CD14-positive monocyte (primary cell): ENCODE results near the gene QSOX1. TPM values are rescaled to one million over a fixed set of nuclear protein-coding genes. Genes with fewer than 3 reads are reported as not detected.

Experiments
- DNase-seq, 3 donors: peaks; one replicate each; pipeline ENCODE4 v3.0.0-alpha.2; 2011 to 2022
- H2AFZ ChIP-seq: 2 replicates; pipeline ENCODE4 v1.6.0; 2012; ENCODE audit warnings: mild to moderate bottlenecking, low read depth, low read length, inconsistent platforms; ENCODE audit not compliant: insufficient read depth, poor library complexity, severe bottlenecking
- H3K27ac ChIP-seq, 2 donors: 1 replicate in 1 of 2; 2 replicates in 1 of 2; pipeline ENCODE4 v1.5.1; 2012 to 2013; ENCODE audit warnings: low read length in 2 of 2, control low read depth in 1 of 2, inconsistent platforms in 1 of 2, low read depth in 1 of 2, mild to moderate bottlenecking in 1 of 2
- H3K27me3 ChIP-seq, 2 donors: one replicate each; pipeline versions ENCODE4 v1.6.0 to v1.6.1; 2011 to 2013; ENCODE audit warnings: low read length in 2 of 2; ENCODE audit not compliant: control insufficient read depth in 2 of 2, insufficient read depth in 2 of 2
- H3K36me3 ChIP-seq, 2 donors: replicated peaks in 1 of 2; 1 replicate in 1 of 2; 2 replicates in 1 of 2; pipeline versions ENCODE4 v1.5.1 to v1.6.1; 2012 to 2013; ENCODE audit warnings: low read length in 2 of 2, control low read depth in 1 of 2, inconsistent platforms in 1 of 2, mild to moderate bottlenecking in 1 of 2; ENCODE audit not compliant: insufficient read depth in 2 of 2, control insufficient read depth in 1 of 2
- H3K4me1 ChIP-seq, 2 donors: 1 replicate in 1 of 2; 2 replicates in 1 of 2; pipeline versions ENCODE4 v1.5.1 to v1.6.1; 2012 to 2013; ENCODE audit warnings: low read length in 2 of 2, control low read depth in 1 of 2, inconsistent platforms in 1 of 2, mild to moderate bottlenecking in 1 of 2, moderate library complexity in 1 of 2; ENCODE audit not compliant: insufficient read depth in 2 of 2, control insufficient read depth in 1 of 2
- H3K4me2 ChIP-seq: replicated peaks from 2 replicates; pipeline ENCODE3; 2012; ENCODE audit warnings: low read length, moderate library complexity, mild to moderate bottlenecking; ENCODE audit not compliant: poor library complexity, severe bottlenecking; ENCODE audit errors: extremely low read depth
- H3K4me3 ChIP-seq, 3 experiments: fragments of 200-600 bp in 1 of 3; sonication (generic) in 1 of 3; replicated peaks in 1 of 3; 1 replicate in 2 of 3; 2 replicates in 1 of 3; pipeline ENCODE4 v1.5.1; 2011 to 2013; ENCODE audit warnings: low read length in 3 of 3, mild to moderate bottlenecking in 3 of 3, control low read depth in 2 of 3, low read depth in 2 of 3, inconsistent platforms in 1 of 3, moderate library complexity in 1 of 3
- H3K79me2 ChIP-seq: 2 replicates; pipeline ENCODE4 v1.6.0; 2012; ENCODE audit warnings: mild to moderate bottlenecking, control low read depth, inconsistent platforms, low read length, moderate library complexity; ENCODE audit not compliant: insufficient read depth
- H3K9ac ChIP-seq: 2 replicates; pipeline ENCODE4 v1.6.0; 2017; ENCODE audit warnings: low read length, mild to moderate bottlenecking; ENCODE audit not compliant: insufficient read depth, poor library complexity, severe bottlenecking
- H3K9me3 ChIP-seq, 2 donors: replicated peaks in 1 of 2; 1 replicate in 1 of 2; 2 replicates in 1 of 2; pipeline versions ENCODE4 v1.5.1 to v1.6.1; 2012 to 2013; ENCODE audit warnings: low read length in 2 of 2, control low read depth in 1 of 2; ENCODE audit not compliant: control insufficient read depth in 1 of 2, insufficient read depth in 1 of 2
- H4K20me1 ChIP-seq: 2 replicates; pipeline ENCODE4 v1.6.0; 2012; ENCODE audit warnings: mild to moderate bottlenecking, low read length, control low read depth, moderate library complexity; ENCODE audit not compliant: insufficient read depth
- H3K27ac Mint-ChIP-seq, 7 donors: one replicate each; pipeline ENCODE4 v1.8.0; 2020; ENCODE audit warnings: mild to moderate bottlenecking in 7 of 7, mixed read lengths in 7 of 7, moderate library complexity in 6 of 7, inconsistent platforms in 2 of 7
- H3K27me3 Mint-ChIP-seq, 3 donors: one replicate each; pipeline ENCODE4 v1.8.0; 2021 to 2022; ENCODE audit warnings: low read depth in 3 of 3, mild to moderate bottlenecking in 3 of 3, mixed read lengths in 3 of 3, moderate library complexity in 3 of 3, inconsistent platforms in 1 of 3
- H3K36me3 Mint-ChIP-seq, 2 donors: one replicate each; pipeline ENCODE4 v1.8.0; 2020; ENCODE audit warnings: mixed read lengths in 2 of 2, inconsistent platforms in 1 of 2, mild to moderate bottlenecking in 1 of 2
- H3K4me1 Mint-ChIP-seq: one replicate; pipeline ENCODE4 v1.8.0; 2020; ENCODE audit warnings: mild to moderate bottlenecking, mixed read lengths
- H3K4me3 Mint-ChIP-seq, 2 donors: one replicate each; pipeline ENCODE4 v1.8.0; 2020; ENCODE audit warnings: mild to moderate bottlenecking in 2 of 2, mixed read lengths in 2 of 2, moderate library complexity in 1 of 2
- H3K9me3 Mint-ChIP-seq, 7 donors: one replicate each; pipeline ENCODE4 v1.8.0; 2020 to 2022; ENCODE audit warnings: mixed read lengths in 7 of 7, mild to moderate bottlenecking in 6 of 7, moderate library complexity in 6 of 7, inconsistent platforms in 2 of 7
- CTCF ChIP-seq: fragments of 200-600 bp; IDR thresholded peaks from one replicate; pipeline ENCODE4 v1.8.0; 2022; ENCODE audit warnings: antibody characterized with exemption, mild to moderate bottlenecking
- WGBS: methylation state at CpG from one replicate; pipeline ENCODE4 v1.1.5; 2013; ENCODE audit warnings: missing lambda C conversion rate; ENCODE audit not compliant: insufficient coverage; 5-methylcytosine and 5-hydroxymethylcytosine counted together
- intact Hi-C, 2 donors: fragments of 100-400 bp; cut with micrococcal nuclease; formaldehyde crosslinking; loops; one replicate each; pipeline versions ENCODE4 v1.15.0 to v1.15.1; 2023
- polyA plus RNA-seq, 3 donors: library from polyadenylated mRNA; depleted of rRNA in 1 of 3; unstranded in 2 of 3; stranded (reverse) in 1 of 3; fragments of 300-500 nt in 2 of 3; fragments of >200 nt in 1 of 3; fragmentation: Illumina TruSeq in 2 of 3; gene quantifications; 1 replicate in 2 of 3; 2 replicates in 1 of 3; pipeline ENCODE4 v1.2.3, GENCODE V29; 2012 to 2021

Gene QSOX1
- polyA plus RNA-seq, 3 donors = 34.5 to 86.5 (median 35.8) TPM

GRCh38 chr1:180130651-180131050, 24.0 kb upstream of the QSOX1 start:
- Histone ChIP-seq H3K79me2 (no peaks in the 10 kb centered on the region), H3K9me3 (no peaks in the 10 kb centered on the region), H3K9ac (no peak overlapping the region), H3K36me3 (no peaks in the 10 kb centered on the region), H4K20me1 (no peaks in the 10 kb centered on the region), H3K27ac (peak overlapping the region; percentile 77 to 88), H3K4me3 (peak overlapping the region in 1 of 3 experiments; percentile 16), H3K27me3 (no peaks in the 10 kb centered on the region), H3K4me1 (peaks cover 46 to 64% of the 10 kb centered on the region in 2 donors), H3K4me2 (peak overlapping the region; percentile 40), H2AFZ (peak overlapping the region; percentile 56)
- Mint-ChIP-seq H3K36me3 (peaks cover 0 to 7% of the 10 kb centered on the region in 2 donors), H3K27me3 (no peaks in the 10 kb centered on the region), H3K27ac (peak overlapping the region; percentile 90 to 98 (median 95)), H3K9me3 (peaks cover 0 to 3% (median 0%) of the 10 kb centered on the region in 7 donors), H3K4me1 (peaks cover 50% of the 10 kb centered on the region), H3K4me3 (peak overlapping the region in 1 of 2 donors; percentile 10)
- 100% methylated on average over 2 of the region's 2 CpGs for WGBS
- no peak for TF ChIP-seq CTCF
- peak in 2 of 3 donors; percentile 41 to 43 for DNase-seq
- intact Hi-C loops = no loop called here

GRCh38 chr1:180131510-180131909, 23.2 kb upstream of the QSOX1 start:
- Histone ChIP-seq H3K9ac (no peak overlapping the region), H3K36me3 (no peaks in the 10 kb centered on the region), H3K9me3 (no peaks in the 10 kb centered on the region), H3K79me2 (no peaks in the 10 kb centered on the region), H4K20me1 (no peaks in the 10 kb centered on the region), H3K4me1 (peaks cover 46 to 64% of the 10 kb centered on the region in 2 donors), H3K4me3 (peak overlapping the region in 1 of 3 experiments; percentile 62), H3K27ac (peak overlapping the region; percentile 77 to 88), H3K27me3 (no peaks in the 10 kb centered on the region), H3K4me2 (peak overlapping the region; percentile 65), H2AFZ (peak overlapping the region; percentile 72)
- 5% methylated on average over 5 of the region's 5 CpGs for WGBS
- Mint-ChIP-seq H3K9me3 (peaks cover 0 to 3% (median 0%) of the 10 kb centered on the region in 7 donors), H3K36me3 (peaks cover 0 to 7% of the 10 kb centered on the region in 2 donors), H3K27me3 (no peaks in the 10 kb centered on the region), H3K27ac (peak overlapping the region; percentile 90 to 98 (median 96)), H3K4me3 (peak overlapping the region; percentile 54 to 81), H3K4me1 (peaks cover 57% of the 10 kb centered on the region)
- TF ChIP-seq CTCF = no peak
- peak; percentile 98 to 99 (median 98) for DNase-seq
- intact Hi-C loops = no loop called here
